ENCODE data around the gene FITM1.

Gene FITM1, protein sequence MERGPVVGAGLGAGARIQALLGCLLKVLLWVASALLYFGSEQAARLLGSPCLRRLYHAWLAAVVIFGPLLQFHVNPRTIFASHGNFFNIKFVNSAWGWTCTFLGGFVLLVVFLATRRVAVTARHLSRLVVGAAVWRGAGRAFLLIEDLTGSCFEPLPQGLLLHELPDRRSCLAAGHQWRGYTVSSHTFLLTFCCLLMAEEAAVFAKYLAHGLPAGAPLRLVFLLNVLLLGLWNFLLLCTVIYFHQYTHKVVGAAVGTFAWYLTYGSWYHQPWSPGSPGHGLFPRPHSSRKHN

DNA sequence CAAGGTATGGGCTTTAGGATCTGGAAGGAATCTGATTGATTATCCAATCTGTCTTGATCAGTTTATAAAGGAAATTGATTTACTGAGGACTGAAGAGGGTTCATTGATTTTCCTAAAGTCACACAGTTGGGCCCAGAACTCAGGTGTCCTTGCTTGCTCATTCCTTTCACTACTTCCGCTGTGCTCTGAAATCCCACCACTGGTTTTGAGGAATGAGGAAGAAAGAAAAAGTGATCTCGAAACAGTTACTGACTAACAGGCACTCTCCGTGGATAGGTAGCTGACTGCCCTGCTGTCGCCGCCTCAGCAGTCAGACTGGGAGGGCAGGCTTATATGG is at the start of gene FITM1:
FITM1 (plus strand) TSS at position 280 of the 337 bp plus-strand sequence. CDS start 905 bp downstream, outside the sequence.
- Histone ChIP-seq H3K9me3 (no peaks in the 10 kb centered on the region), H3K4me3 (no peak within 1 kb of the TSS), H3K27me3 (ENCODE audit: low read depth) (no peaks in the 10 kb centered on the region), H3K36me3 (replicated peaks) (no peaks in the 10 kb centered on the region), H3K4me1 (peaks cover 2% of the 10 kb centered on the region)
- in situ Hi-C loops (cut with MboI; ENCODE audit: low sequenced_read_pairs): no loop called here
- DNase-seq (ENCODE audit: low spot score in 2 of 2): no peak

DNA sequence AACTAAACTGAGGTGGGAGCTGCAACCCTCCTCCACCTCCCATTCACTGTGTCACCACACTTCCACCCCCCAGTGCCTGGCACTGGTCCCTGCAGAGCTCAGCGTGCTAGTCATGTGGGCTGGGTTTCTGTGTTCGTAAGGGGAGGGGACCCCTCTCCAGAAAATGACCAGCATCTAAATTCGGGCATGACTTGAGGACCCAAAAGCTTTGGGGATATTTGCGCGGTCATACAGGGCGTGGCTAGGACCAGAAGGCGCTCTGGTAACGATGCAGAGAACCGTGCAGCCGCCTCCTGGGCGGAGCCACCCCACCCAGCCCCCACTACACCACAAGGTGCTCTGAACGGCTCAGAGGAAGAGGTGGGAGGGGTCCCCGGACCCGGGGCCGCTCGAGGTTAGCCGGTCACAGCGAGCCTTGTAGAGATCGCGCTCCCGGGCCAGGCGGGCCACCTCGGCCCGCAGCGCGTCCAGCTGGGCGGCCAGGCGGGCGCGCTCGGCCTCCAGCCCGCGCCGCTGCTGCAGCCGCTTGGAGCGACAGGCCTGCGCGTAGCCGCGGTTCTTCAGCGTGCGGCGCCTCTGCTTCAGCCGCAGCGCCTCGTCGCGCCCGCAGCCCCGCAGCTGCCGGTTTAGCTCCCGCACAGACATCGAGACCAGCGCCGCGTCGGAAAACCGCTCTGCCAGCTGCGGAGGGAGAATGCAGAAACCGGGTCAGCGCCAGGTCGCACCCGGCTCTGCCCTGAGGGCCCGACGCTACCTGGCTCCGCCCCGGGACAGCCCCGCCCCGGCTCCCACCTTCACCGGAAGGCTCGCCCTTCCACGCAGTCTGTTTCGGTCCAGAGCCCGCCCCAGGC is 49.3 kb upstream of the FITM1 start:
- H3K4me3 ChIP-seq: peak overlapping the region; percentile 34
- peak; percentile 33 to 83 for DNase-seq (ENCODE audit: low spot score in 2 of 2)
- in situ Hi-C loops (cut with MboI; ENCODE audit: low sequenced_read_pairs): no loop called here
- H3K27me3 ChIP-seq (ENCODE audit: low read depth): no peaks in the 10 kb centered on the region
- no peaks in the 10 kb centered on the region for H3K36me3 ChIP-seq (replicated peaks)
- H3K9me3 ChIP-seq: no peaks in the 10 kb centered on the region
- H3K4me1 ChIP-seq: no peaks in the 10 kb centered on the region

DNA sequence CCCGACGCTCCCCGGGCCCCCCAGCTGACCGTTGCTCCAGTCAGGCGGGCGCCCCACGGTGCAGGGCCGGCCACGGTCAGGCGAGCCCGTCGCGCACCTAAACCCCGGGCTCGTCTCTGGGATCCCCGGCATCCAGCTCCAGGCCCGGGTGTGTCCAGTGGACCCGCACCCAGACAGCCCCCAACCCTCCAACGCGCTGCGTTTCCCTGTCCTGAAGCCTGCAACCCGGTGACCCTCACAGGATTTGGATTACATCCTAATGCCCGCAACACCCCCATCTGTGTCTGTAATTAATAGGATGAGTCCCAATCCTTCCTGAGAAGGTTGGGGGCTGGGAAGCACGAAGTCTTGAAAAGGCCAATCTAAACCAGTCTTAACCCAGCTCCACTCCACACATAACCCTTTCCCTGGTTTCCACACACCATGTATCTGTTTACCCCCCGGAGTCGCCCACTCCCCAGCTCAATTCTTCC is 48.7 kb upstream of the FITM1 start:
- in situ Hi-C loops (cut with MboI; ENCODE audit: low sequenced_read_pairs): no loop called here
- no peaks in the 10 kb centered on the region for H3K36me3 ChIP-seq (replicated peaks)
- H3K27me3 ChIP-seq (ENCODE audit: low read depth): no peaks in the 10 kb centered on the region
- H3K4me3 ChIP-seq: peak overlapping the region; percentile 34
- H3K9me3 ChIP-seq: no peaks in the 10 kb centered on the region
- H3K4me1 ChIP-seq: no peaks in the 10 kb centered on the region
- DNase-seq (ENCODE audit: low spot score in 2 of 2): no peak

DNA sequence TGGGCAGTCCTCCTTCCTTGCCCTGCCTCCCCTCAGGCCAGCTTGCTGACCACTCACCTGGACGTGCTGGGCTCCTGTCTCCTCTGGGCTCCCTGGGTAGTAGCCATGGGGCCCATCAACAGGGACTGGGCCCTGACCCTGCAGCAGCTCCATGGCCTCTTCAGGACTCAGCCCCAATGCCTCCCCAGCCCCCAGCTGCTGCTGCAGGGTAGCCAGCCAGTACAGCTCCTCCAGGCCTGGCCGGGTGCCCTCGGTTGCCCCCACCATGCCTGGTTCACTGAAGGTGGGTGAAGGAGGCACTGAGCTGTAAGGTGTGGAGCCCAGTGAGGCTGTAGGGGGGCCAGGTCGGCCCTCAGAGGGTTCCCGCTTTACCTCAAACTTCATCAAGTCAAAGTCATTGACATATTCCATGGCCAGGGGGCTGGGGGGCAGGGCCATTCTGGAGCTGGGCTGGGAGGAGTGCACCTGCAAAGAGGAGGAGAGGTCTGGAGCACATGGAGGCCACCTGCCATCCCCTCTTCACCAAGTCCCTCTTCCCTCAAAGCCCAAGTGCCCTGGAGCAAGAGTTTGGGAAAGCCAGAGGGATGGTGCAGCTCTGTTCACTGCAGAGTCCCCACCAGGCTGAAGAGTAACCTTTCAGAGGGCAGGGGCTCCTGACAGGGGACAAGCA is 47.9 kb upstream of the FITM1 start:
- DNase-seq (ENCODE audit: low spot score in 2 of 2): no peak
- Histone ChIP-seq H3K9me3 (no peaks in the 10 kb centered on the region), H3K36me3 (replicated peaks) (no peaks in the 10 kb centered on the region), H3K4me1 (no peaks in the 10 kb centered on the region), H3K27me3 (ENCODE audit: low read depth) (no peaks in the 10 kb centered on the region), H3K4me3 (no peak overlapping the region)
- in situ Hi-C loops (cut with MboI; ENCODE audit: low sequenced_read_pairs): no loop called here

DNA sequence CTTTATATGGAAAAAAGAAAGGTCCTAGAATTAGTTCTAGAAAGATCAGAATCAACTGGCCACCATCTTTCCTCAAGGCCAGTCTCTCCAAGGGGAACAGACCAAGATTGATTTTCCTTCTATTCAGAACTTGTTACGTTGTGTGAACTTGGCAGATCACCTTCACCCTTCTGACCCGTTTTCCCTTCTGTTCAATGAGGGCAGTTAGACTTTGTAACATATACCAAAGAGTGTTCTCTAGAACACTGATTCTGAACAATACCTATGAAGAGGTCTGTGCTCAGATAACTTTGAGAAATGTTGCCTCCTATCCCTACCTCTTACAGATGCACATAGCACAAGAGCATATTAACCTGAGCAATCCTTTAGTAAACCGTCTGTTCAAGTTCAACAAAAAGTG is 47.0 kb upstream of the FITM1 start:
- no peaks in the 10 kb centered on the region for H3K27me3 ChIP-seq (ENCODE audit: low read depth)
- in situ Hi-C loops (cut with MboI; ENCODE audit: low sequenced_read_pairs): no loop called here
- no peaks in the 10 kb centered on the region for H3K36me3 ChIP-seq (replicated peaks)
- H3K4me3 ChIP-seq: no peak overlapping the region
- no peaks in the 10 kb centered on the region for H3K9me3 ChIP-seq
- H3K4me1 ChIP-seq: no peaks in the 10 kb centered on the region
- no peak for DNase-seq (ENCODE audit: low spot score in 2 of 2)

DNA sequence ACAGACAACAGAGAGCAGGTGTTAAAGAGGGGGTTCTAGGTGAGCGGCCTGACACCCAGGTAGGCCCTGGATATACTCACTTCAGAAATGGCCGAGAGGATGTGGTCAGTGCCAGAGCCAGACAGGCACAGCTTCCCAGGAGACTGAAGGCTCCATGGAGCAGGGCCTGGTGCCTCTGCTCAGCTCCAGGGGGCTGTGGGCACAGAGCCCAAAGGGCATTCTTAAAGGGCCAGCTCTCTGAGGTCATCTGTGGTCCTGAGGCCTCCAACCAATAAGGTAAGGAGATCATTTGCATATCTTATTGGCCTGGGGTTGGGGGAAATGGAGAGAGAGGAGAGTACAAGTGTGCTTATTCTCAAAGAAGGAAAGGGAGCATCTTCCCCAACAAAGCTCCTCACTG is 46.0 kb upstream of the FITM1 start:
- H3K27me3 ChIP-seq (ENCODE audit: low read depth): no peaks in the 10 kb centered on the region
- no peaks in the 10 kb centered on the region for H3K4me1 ChIP-seq
- H3K36me3 ChIP-seq (replicated peaks): no peaks in the 10 kb centered on the region
- in situ Hi-C loops (cut with MboI; ENCODE audit: low sequenced_read_pairs): no loop called here
- H3K4me3 ChIP-seq: no peak overlapping the region
- no peak for DNase-seq (ENCODE audit: low spot score in 2 of 2)
- H3K9me3 ChIP-seq: no peaks in the 10 kb centered on the region

DNA sequence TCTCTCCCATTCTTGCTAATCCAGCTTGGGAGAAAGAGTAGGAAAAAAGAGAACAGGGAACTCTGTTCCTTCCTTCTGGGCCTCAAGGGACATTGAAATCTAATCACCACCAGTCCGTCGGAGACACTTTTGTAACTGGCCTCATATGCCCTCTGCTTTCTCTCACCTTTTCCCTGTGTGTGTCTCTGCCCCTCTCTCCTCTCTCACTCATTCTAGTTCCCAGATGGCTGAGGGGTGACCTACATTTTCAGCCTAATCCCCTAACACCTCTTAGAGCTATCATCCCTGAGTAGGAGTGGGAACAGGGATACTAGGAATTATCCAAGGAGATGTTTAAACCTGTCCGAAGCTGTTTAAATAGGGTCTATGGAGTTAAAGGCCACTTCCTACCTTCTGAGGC is 45.2 kb upstream of the FITM1 start:
- Histone ChIP-seq H3K4me1 (no peaks in the 10 kb centered on the region), H3K4me3 (no peak overlapping the region), H3K27me3 (ENCODE audit: low read depth) (no peaks in the 10 kb centered on the region), H3K36me3 (replicated peaks) (no peaks in the 10 kb centered on the region), H3K9me3 (no peaks in the 10 kb centered on the region)
- DNase-seq (ENCODE audit: low spot score in 2 of 2): no peak
- in situ Hi-C loops (cut with MboI; ENCODE audit: low sequenced_read_pairs): no loop called here

DNA sequence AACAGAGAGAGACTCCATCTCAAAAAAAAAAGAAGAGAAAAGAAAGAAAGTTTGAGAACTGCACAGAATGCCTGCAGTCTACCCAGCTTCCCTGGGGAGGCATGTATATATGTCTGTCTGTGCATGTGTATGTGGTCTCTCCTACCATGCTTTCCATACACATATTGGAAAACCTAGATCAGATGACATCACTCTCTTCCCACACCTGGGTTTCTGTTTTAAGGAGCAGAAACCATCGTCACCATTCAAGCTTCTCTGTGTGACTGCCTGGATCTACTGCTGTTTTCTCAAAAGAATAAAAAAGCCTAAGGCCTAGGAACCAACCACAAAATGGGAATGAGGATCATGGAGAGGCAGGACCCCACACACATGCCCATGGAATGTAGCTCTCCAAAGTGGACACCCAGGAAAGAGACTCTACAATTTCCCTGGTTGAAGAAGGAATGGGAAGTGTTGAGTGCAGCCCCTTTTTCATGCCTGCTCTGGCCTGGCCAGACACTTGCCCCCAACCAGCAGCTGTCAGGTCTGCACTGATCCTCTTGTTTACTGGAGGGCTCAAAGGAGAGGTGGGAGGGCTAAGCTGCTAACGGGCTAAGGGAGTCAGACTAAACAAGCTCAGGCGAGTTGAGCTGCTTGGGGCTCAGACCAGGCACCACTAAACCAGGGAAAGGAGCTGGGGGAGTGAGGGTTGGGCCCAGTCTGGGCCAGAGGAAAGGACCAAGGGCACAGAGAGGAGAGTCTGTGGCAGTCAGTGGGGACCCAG is 44.1 kb upstream of the FITM1 start:
- in situ Hi-C loops (cut with MboI; ENCODE audit: low sequenced_read_pairs): no loop called here
- Histone ChIP-seq H3K4me3 (no peak overlapping the region), H3K4me1 (no peaks in the 10 kb centered on the region), H3K36me3 (replicated peaks) (no peaks in the 10 kb centered on the region), H3K27me3 (ENCODE audit: low read depth) (no peaks in the 10 kb centered on the region), H3K9me3 (no peaks in the 10 kb centered on the region)
- no peak for DNase-seq (ENCODE audit: low spot score in 2 of 2)

DNA sequence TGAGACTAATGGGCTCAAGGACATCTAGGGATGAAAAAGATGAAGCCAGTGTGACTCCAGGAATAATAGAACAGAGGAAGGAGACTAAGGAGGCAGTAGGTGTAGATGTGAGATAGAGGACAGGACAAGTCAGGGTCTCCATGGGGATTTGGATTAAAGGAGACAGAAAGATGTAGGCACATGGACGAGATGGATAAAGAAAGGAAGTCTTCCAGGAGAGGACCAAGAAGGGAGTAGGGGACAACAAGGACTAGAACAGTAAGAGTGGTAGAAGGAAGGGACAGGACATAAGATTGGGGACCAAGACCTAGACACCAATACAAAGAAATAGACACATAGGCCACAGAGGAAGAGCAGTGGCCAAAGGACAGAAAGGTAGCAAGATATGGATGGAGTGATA is 43.5 kb upstream of the FITM1 start:
- DNase-seq (ENCODE audit: low spot score in 2 of 2): no peak
- Histone ChIP-seq H3K9me3 (no peaks in the 10 kb centered on the region), H3K36me3 (replicated peaks) (no peaks in the 10 kb centered on the region), H3K27me3 (ENCODE audit: low read depth) (no peaks in the 10 kb centered on the region), H3K4me1 (no peaks in the 10 kb centered on the region), H3K4me3 (no peak overlapping the region)
- in situ Hi-C loops (cut with MboI; ENCODE audit: low sequenced_read_pairs): no loop called here

DNA sequence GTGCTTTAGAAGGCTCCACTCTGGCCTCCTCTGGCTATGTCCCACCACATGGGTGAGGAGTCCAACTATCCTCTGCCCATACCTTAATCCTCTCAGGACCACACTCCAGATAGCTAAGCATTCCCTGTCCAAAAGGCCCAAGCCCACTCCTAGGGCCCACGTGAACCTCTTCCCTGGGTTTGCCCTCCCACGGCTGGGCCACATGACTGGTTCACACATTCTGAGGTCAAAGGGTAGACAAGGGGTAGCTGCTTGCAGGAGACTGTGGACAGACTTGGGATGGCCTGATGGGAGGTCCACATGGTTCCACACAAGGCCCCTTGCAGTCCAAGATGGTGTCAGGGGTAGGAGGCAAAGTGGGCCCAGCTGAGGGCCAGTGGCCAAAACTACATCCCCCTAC is 42.4 kb upstream of the FITM1 start:
- H3K4me1 ChIP-seq: no peaks in the 10 kb centered on the region; the same call in 1 of the 2 replicates

DNA sequence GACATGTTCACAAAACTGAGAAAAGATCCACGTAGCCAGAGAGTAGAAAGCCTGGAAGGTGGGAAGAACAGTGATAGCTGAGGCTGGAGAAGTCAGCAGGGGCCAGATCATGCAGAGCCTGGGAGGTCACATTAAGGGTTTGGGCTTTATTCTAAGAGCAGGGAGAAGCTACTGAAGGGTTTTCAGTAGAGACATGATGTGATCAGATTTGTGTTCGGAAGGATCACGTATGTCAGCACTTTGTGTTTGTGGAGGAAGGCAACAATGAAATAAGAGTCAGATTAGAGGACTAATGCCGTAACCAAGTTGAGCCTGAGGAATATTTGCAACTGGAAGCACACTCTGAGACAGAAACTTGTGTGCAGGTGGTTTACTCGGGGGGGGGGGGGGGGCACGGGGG is 40.6 kb upstream of the FITM1 start:
- H3K9me3 ChIP-seq: no peaks in the 10 kb centered on the region
- in situ Hi-C loops (cut with MboI; ENCODE audit: low sequenced_read_pairs): loop anchor here (10.0 kb wide), 1 partner anchor 75 kb away; no protein-coding TSS in a partner anchor
- H3K4me1 ChIP-seq: peaks cover 5% of the 10 kb centered on the region
- H3K4me3 ChIP-seq: no peak overlapping the region
- H3K36me3 ChIP-seq (replicated peaks): no peaks in the 10 kb centered on the region
- DNase-seq (ENCODE audit: low spot score in 2 of 2): no peak
- H3K27me3 ChIP-seq (ENCODE audit: low read depth): no peaks in the 10 kb centered on the region

More for the DNA sequence above, 42.4 kb upstream of the FITM1 start:
- Histone ChIP-seq H3K27me3 (ENCODE audit: low read depth) (no peaks in the 10 kb centered on the region), H3K4me3 (no peak overlapping the region), H3K9me3 (no peaks in the 10 kb centered on the region), H3K36me3 (replicated peaks) (no peaks in the 10 kb centered on the region)
- no peak for DNase-seq (ENCODE audit: low spot score in 2 of 2)
- in situ Hi-C loops (cut with MboI; ENCODE audit: low sequenced_read_pairs): no loop called here

DNA sequence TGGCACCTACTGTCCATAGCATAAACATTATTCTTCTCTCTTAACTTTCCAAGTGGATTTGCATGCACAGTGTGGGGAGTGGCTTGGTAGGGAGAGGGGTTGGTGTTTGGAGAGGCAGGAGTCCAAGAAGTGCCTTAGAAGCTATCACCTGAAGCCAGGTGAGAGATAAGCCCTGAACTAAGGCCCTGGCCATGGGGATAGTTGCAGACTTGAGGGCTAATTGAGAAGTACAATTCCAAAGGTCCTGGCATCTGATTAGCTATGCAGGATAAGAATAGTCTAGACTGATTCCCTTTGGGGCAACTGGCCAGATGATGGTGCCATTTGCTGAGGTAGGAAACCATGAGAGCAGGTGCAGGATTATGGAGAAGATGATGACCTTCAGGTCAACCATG is 38.4 kb upstream of the FITM1 start:
- Histone ChIP-seq H3K36me3 (replicated peaks) (peaks cover 8% of the 10 kb centered on the region), H3K4me1 (peaks cover 11% of the 10 kb centered on the region), H3K27me3 (ENCODE audit: low read depth) (no peaks in the 10 kb centered on the region), H3K9me3 (no peaks in the 10 kb centered on the region), H3K4me3 (no peak overlapping the region)
- DNase-seq (ENCODE audit: low spot score in 2 of 2): no peak
- in situ Hi-C loops (cut with MboI; ENCODE audit: low sequenced_read_pairs): loop anchor here (10.0 kb wide), 1 partner anchor 77 kb away; no protein-coding TSS in a partner anchor

DNA sequence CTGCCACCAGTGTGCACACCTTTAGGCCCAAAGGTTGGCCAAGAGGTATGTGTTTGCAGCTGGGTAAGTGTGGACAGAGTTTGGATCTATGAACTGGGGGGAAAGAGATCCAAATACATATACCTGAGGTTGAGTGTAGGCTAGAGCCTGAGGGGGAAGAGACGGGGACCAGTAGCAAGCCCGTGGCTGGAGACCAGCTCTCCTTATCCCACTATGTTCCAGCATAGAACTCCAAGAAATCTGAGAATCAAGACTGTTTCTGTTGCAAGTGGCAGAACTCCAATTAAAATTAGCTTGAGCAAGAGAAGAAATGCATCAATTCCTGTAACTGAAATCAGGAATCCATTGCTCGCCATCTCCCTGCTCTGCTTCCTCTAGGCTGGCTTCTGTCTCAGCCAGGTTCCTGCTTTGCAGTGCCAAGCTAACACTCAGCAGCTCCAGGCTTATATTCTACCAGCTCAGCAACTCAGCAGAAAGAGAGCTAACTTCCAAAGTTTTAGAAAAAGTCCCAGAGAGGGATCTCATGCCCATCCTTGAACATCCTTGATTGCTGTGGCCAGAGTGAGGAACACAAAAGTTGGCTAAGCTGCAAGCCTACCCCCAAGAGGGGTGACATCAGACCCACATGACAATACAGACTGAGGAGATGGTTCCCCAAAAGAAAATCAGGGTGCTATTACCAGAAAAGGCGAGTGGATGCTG is 37.8 kb upstream of the FITM1 start:
- Histone ChIP-seq H3K4me1 (peaks cover 11% of the 10 kb centered on the region), H3K36me3 (replicated peaks) (peaks cover 8% of the 10 kb centered on the region), H3K27me3 (ENCODE audit: low read depth) (no peaks in the 10 kb centered on the region), H3K4me3 (no peak overlapping the region), H3K9me3 (no peaks in the 10 kb centered on the region)
- in situ Hi-C loops (cut with MboI; ENCODE audit: low sequenced_read_pairs): loop anchor here (10.0 kb wide), 1 partner anchor 78 kb away; no protein-coding TSS in a partner anchor
- DNase-seq (ENCODE audit: low spot score in 2 of 2): no peak

Data from HAP-1 (cell line).